Frontal cortex (tissue), 4 donors: ENCODE data around the gene STARD8. TPM values are rescaled to one million over a fixed set of nuclear protein-coding genes. Genes with fewer than 3 reads are reported as not detected.
"Not testable (repeated sequence)": the region's sequence is repeated elsewhere in the genome, so short reads cannot be mapped to it uniquely, and the experiment has no call there.

Experiments used
- DNase-seq, 2 donors: peaks; one replicate each; pipeline ENCODE4 v3.0.0; 2012; ENCODE audit warnings: low spot score in 2 of 2
- FAIRE-seq: peaks from 2 replicates; lab custom pipeline; 2012; peaks lifted over from hg19 to GRCh38; lab: Jason Lieb, UNC
- total RNA-seq: library from RNA; depleted of rRNA; stranded (reverse); fragments of >200 nt; gene quantifications from one replicate; pipeline ENCODE4 v1.2.3, GENCODE V29; 2014
- donor health status: control.
- donor health status: control.
- donor health status: control.

Gene STARD8, protein sequence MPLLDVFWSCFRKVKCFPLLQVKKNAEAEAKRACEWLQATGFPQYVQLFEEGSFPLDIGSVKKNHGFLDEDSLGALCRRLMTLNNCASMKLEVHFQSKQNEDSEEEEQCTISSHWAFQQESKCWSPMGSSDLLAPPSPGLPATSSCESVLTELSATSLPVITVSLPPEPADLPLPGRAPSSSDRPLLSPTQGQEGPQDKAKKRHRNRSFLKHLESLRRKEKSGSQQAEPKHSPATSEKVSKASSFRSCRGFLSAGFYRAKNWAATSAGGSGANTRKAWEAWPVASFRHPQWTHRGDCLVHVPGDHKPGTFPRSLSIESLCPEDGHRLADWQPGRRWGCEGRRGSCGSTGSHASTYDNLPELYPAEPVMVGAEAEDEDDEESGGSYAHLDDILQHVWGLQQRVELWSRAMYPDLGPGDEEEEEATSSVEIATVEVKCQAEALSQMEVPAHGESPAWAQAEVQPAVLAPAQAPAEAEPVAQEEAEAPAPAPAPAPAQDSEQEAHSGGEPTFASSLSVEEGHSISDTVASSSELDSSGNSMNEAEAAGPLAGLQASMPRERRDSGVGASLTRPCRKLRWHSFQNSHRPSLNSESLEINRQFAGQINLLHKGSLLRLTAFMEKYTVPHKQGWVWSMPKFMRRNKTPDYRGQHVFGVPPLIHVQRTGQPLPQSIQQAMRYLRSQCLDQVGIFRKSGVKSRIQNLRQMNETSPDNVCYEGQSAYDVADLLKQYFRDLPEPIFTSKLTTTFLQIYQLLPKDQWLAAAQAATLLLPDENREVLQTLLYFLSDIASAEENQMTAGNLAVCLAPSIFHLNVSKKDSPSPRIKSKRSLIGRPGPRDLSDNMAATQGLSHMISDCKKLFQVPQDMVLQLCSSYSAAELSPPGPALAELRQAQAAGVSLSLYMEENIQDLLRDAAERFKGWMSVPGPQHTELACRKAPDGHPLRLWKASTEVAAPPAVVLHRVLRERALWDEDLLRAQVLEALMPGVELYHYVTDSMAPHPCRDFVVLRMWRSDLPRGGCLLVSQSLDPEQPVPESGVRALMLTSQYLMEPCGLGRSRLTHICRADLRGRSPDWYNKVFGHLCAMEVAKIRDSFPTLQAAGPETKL
- 1.6 TPM for total RNA-seq

DNA sequence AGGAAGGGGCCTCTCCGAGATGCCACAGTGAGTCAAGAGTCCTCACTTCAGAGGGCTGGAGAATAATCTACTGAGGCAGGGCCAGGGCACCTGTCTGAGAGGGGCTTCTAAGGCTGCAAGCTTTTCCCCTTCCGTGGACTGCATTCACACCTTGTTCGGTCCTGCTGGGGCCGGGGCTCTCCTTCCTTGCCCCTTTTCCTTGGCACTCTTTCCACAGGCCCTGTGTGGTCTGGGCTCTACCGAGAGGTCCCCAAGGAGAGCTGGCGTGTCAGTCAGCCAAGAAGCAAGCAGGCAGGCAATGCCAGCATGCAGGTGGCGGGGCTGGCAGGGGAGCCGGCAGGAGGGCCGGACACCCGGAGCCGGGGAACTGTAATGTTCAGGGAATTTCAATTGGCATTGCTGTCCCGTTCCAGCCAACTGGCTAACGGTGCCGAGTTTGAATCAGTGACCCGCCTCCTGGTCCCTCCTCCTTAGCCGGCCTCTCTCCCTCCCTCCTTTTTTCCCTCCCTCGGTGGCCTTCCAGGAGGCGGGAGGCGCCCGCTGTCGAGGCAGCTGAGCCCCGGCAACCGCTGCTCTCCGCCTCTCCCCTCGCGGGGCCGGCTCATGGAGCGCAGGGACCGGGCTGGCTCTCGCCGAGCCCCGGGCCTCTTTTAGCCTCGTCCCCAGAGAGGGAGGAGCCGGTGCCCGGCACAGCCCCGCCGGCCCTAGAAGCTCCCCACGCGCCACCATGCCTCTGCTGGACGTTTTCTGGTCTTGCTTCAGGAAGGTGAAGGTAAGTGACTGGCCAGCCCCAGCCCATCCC, at the start of gene STARD8:
TSS of gene STARD8 (plus strand) at position 511 of the 802 bp plus-strand sequence. CDS start at position 728, 217 bp downstream.
- FAIRE-seq, result no peak
- peak in 1 of 2 donors; percentile 44 for DNase-seq

GRCh38 chrX:68598841-68599240, 48.6 kb upstream of the STARD8 start:
- DNase-seq (no peak), FAIRE-seq (no peak)

DNA sequence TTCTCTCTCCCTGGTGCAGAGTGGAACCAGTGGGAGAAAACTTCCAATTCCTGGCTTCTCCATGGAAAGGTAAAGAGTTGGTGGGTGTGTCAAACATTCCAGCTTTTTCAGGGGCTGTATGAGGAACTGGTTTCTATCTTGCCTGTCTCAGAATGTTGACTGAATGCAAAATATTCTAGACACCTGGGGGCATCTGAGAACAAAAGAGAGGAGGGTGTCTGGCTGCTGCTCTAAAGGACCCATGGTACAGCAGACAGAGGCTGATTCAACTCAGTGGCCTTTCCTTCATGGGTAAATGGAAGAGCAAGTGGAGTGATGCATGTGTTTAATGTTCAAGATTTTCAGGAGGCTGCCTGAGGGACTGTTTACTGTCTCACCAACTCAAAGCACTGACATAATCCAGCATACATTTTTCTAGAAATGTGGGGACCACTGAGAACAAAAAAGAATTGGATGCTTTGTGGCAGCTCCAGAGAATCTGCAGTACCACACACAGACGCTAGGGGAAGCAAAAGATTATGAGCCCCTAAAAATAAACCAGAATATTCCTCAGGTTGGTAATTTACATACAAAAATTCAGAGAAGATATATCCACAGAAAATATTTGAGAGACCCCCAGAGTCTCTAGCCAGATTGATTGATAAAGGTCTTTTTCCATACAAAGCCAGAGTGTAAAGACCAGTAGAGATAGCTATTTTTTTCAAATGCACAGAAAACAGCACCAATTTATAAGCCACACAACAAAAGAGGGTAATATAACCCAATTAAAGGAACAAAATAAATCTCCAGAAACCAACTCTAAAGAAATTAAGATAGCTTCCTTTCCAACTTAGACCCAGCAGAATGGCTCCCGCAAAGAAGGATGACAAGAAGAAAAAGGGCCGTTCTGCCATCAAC, 48.0 kb upstream of the STARD8 start:
- FAIRE-seq (no peak), DNase-seq (no peak)

DNA sequence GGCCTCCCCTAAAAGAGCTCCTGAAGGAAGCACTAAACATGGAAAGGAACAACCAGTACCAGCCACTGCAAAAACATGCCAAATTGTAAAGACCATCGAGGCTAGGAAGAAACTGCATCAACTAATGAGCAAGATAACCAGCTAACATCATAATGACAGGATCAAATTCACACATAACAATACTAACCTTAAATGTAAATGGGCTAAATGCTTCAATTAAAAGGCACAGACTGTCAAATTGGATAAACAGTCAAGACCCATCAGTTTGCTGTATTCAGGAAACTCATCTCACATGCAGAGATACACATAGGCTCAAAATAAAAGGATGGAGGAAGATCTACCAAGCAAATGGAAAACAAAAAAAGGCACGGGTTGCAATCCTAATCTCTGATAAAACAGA, 43.2 kb upstream of the STARD8 start:
- FAIRE-seq, DNase-seq: not testable (repeated sequence)

- DNase-seq, FAIRE-seq: not testable (repeated sequence)
Observed at GRCh38 chrX:68614733-68615132, 32.7 kb upstream of the STARD8 start.

DNA sequence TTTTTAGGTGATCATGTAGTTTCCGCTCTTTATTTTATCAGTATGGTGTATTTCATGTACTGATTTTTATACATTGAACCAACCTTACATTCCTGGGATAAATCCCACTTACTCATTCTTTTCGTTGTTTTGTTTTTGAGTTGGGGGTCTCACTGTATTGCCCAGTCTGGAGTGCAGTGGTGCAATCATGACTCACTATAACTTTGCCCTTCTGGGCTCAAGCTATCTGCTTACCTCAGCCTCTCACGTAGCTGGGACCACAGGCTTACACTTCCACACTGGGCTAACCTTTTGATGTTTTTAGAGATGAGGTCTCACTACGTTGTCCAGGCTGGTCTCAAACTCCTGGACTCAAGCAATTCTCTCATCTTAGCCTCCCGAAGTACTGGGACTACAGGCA, 19.5 kb upstream of the STARD8 start:
- DNase-seq (no peak), FAIRE-seq (no peak)

DNA sequence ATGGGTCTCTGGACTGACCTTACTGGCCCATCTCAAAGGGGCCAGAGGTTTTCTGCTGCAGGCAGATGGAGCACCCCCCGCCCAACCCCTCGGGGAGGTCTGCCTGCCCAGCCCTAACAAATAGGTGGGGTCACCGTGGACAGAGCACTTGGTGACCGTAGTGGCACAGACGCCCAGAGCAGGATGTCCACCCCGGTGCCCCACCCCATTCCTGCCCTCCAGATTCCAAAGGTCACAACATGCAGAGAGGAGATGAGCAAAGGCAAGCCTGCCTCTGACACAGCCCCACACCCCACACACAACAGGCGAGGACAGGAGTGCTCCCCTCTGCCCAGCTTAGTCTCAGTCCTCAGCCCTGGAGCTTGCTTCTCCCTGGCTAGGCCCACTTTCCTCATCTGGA, 17.5 kb upstream of the STARD8 start:
- not testable (repeated sequence) for DNase-seq, FAIRE-seq

- DNase-seq (no peak), FAIRE-seq (no peak)
Observed at GRCh38 chrX:68631336-68631735, 16.1 kb upstream of the STARD8 start.

DNA sequence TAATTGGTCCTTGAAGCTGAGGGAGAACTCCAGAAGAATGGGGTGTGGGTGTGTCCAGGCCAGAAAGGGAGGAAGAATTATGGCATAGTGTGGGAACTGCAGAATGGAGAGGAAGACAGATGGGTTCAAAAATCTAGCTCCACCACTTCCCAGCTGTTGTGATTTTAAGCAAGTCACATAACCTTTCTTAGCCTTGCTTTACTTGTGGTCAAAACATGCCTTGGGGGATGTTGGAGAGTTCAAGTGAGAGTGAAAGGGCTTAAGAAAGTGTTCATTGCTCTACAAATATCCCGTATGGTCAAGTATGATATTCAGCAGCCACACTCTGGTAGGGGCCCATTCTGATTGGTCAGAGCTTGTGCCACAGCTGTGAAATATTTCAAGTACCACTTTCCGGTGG, 15.0 kb upstream of the STARD8 start:
- FAIRE-seq (no peak), DNase-seq (no peak)

- no peak for FAIRE-seq
Observed at GRCh38 chrX:68633981-68634380, 13.5 kb upstream of the STARD8 start.

GRCh38 chrX:68634649-68635227, 12.7 kb upstream of the STARD8 start:
- DNase-seq, result no peak
- no peak for FAIRE-seq

More at GRCh38 chrX:68633981-68634380, 13.5 kb upstream of the STARD8 start:
- DNase-seq, result no peak

- no peak for FAIRE-seq
Observed at GRCh38 chrX:68640661-68641060, 6.8 kb upstream of the STARD8 start.

DNA sequence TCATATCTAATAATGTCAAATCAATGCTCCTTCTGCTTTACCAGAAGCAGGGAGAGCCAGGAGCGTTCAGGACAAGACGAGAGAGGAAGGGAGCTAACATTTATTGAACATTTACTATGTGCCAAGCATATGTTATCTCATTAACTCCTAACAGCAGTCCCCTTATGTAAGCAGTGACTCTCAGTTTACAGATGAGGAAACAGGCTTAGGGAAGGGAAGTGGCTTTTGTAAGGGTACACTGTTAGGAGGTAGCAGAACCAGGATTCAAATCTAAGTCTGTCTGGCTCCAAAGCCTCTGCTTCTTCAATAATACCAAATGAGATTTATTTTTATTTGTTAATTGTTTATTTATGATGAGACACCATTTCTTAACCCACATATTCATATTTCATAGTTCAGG, 2.6 kb upstream of the STARD8 start:
- DNase-seq (no peak), FAIRE-seq (no peak)

More at GRCh38 chrX:68640661-68641060, 6.8 kb upstream of the STARD8 start:
- no peak for DNase-seq

GRCh38 chrX:68646421-68646820, 1.0 kb upstream of the STARD8 start:
- DNase-seq, result no peak
- no peak for FAIRE-seq

DNA sequence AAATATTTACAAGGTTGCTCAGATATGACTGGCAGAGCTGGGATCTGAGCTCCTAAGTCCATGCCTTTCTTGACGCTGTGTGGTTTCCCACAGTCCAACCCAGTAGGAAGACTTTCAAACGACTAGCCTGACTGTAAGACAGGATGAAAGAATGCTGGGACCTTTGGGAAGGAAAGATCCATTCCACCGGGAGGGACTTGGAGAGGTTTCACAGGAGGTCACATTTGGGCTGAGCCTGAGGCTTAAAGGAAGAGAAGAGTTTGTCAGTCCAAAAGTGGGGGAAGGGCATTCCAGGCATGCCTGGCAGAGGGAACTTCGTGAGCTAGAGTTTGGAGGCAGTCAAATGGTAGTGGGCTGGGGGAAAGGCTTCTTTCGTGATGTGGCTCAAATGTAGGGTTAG, 1.5 kb downstream of the STARD8 start:
- no peak for FAIRE-seq
- DNase-seq, result no peak

- no peak for FAIRE-seq
- no peak for DNase-seq
Observed at GRCh38 chrX:68650491-68650890, 3.0 kb downstream of the STARD8 start.

- FAIRE-seq, result no peak
- DNase-seq, result no peak
Observed at GRCh38 chrX:68651110-68651509, 3.6 kb downstream of the STARD8 start.
